GM23338 (cell line): ENCODE measurements around the gene ZDHHC6. TPM values are rescaled to one million over a fixed set of nuclear protein-coding genes. Genes with fewer than 3 reads are reported as not detected.
"Not testable (repeated sequence)": the region's sequence is repeated elsewhere in the genome, so short reads cannot be mapped to it uniquely, and the experiment has no call there.

Experiments used
- ATAC-seq: fragments of 200-7000 bp; cut with Tn5 transposase; 3 replicates; pipeline ENCODE4 v1.9.1; 2020
- DNase-seq: peaks from one replicate; pipeline ENCODE4 v3.0.0-alpha.2; 2015; ENCODE audit warnings: low spot score
- H2AFZ ChIP-seq: fragments of 200-600 bp; sonication (generic); 2 replicates; pipeline ENCODE4 v1.8.0; 2016; ENCODE audit warnings: antibody characterized with exemption, mild to moderate bottlenecking, moderate library complexity
- H3F3A ChIP-seq: fragments of 200-600 bp; sonication (generic); replicated peaks from 2 replicates; pipeline ENCODE4 v1.8.0; 2017; ENCODE audit warnings: antibody characterized with exemption, mixed run types, low read depth
- H3K27ac ChIP-seq: fragments of 200-600 bp; sonication (generic); 2 replicates; pipeline ENCODE4 v1.6.1; 2016; ENCODE audit warnings: low read depth
- H3K27me3 ChIP-seq: fragments of 200-600 bp; sonication (generic); 2 replicates; pipeline ENCODE4 v1.8.0; 2016; ENCODE audit warnings: mild to moderate bottlenecking, mixed run types, moderate library complexity; ENCODE audit not compliant: insufficient read depth
- H3K36me3 ChIP-seq: fragments of 200-600 bp; sonication (generic); 2 replicates; pipeline ENCODE4 v1.8.0; 2016; ENCODE audit warnings: mild to moderate bottlenecking; ENCODE audit not compliant: insufficient read depth
- H3K4me1 ChIP-seq: fragments of 200-600 bp; sonication (generic); 2 replicates; pipeline ENCODE4 v1.8.0; 2016; ENCODE audit warnings: mild to moderate bottlenecking, moderate library complexity; ENCODE audit not compliant: insufficient read depth
- H3K4me2 ChIP-seq: fragments of 200-600 bp; sonication (generic); 2 replicates; pipeline ENCODE4 v1.7.1; 2017; ENCODE audit warnings: mixed run types
- H3K4me3 ChIP-seq: fragments of 200-600 bp; sonication (generic); 2 replicates; pipeline ENCODE4 v1.6.1; 2016; ENCODE audit warnings: mixed run types
- H3K79me2 ChIP-seq: fragments of 200-600 bp; sonication (generic); replicated peaks from 2 replicates; pipeline ENCODE4 v1.8.0; 2017; ENCODE audit warnings: mild to moderate bottlenecking; ENCODE audit not compliant: insufficient read depth
- H3K9me2 ChIP-seq: fragments of 200-600 bp; sonication (generic); 2 replicates; pipeline ENCODE4 v1.8.0; 2017; ENCODE audit not compliant: insufficient read depth
- H4K20me1 ChIP-seq: fragments of 200-600 bp; sonication (generic); replicated peaks from 2 replicates; pipeline ENCODE4 v1.8.0; 2017; ENCODE audit warnings: mild to moderate bottlenecking; ENCODE audit not compliant: insufficient read depth
- H3K27ac Mint-ChIP-seq: 2 replicates; pipeline ENCODE4 v1.8.0; 2020; ENCODE audit warnings: inconsistent platforms, mild to moderate bottlenecking, moderate library complexity, mixed read lengths
- H3K27me3 Mint-ChIP-seq: 3 replicates; pipeline ENCODE4 v1.8.0; 2022; ENCODE audit warnings: low read depth, mild to moderate bottlenecking, moderate library complexity, mixed read lengths, inconsistent platforms; ENCODE audit not compliant: insufficient read depth, poor library complexity
- H3K36me3 Mint-ChIP-seq: 3 replicates; pipeline ENCODE4 v1.8.0; 2021; ENCODE audit warnings: low read depth, mild to moderate bottlenecking, inconsistent platforms, moderate library complexity, mixed read lengths
- H3K4me1 Mint-ChIP-seq: 3 replicates; pipeline ENCODE4 v1.8.0; 2020; ENCODE audit warnings: mild to moderate bottlenecking, inconsistent platforms, mixed read lengths
- H3K4me3 Mint-ChIP-seq: 3 replicates; pipeline ENCODE4 v1.8.0; 2021; ENCODE audit warnings: moderate library complexity, mild to moderate bottlenecking, inconsistent platforms, mixed read lengths
- H3K9me3 Mint-ChIP-seq: 3 replicates; pipeline ENCODE4 v1.8.0; 2020; ENCODE audit warnings: moderate library complexity, mild to moderate bottlenecking, inconsistent platforms, mixed read lengths
- CREB1 ChIP-seq: fragments of 250-450 bp; sonication (Bioruptor Pico); IDR thresholded peaks from 2 replicates; pipeline ENCODE4 v1.5.0; 2020; ENCODE audit warnings: low read depth, mild to moderate bottlenecking, moderate library complexity
- CTCF ChIP-seq, 2 experiments: fragments of 200-600 bp in 1 of 2; sonication (generic) in 1 of 2; conservative IDR thresholded peaks; 2 replicates each; pipeline versions ENCODE4 v1.5.1 to v1.6.1; 2016 to 2017; ENCODE audit warnings: antibody characterized with exemption in 2 of 2, low read depth in 2 of 2, mild to moderate bottlenecking in 2 of 2, moderate library complexity in 1 of 2
- ETS1 ChIP-seq: IDR thresholded peaks from 2 replicates; pipeline ENCODE4 v1.6.1; 2016; ENCODE audit warnings: antibody characterized with exemption
- EZH2 ChIP-seq: fragments of 200-600 bp; sonication (generic); IDR thresholded peaks from one replicate; pipeline ENCODE4 v1.8.0; 2017; ENCODE audit warnings: antibody characterized with exemption, mild to moderate bottlenecking, low read depth; ENCODE audit not compliant: unreplicated experiment
- REST ChIP-seq: IDR thresholded peaks from one replicate; pipeline ENCODE4 v1.6.1; 2018; ENCODE audit warnings: antibody characterized with exemption; ENCODE audit not compliant: unreplicated experiment
- STAT1 ChIP-seq: IDR thresholded peaks from one replicate; pipeline ENCODE4 v1.6.1; 2016; ENCODE audit warnings: antibody characterized with exemption; ENCODE audit not compliant: unreplicated experiment
- ZNF114 ChIP-seq: fragments of 250-450 bp; sonication (Bioruptor Pico); IDR thresholded peaks from 2 replicates; pipeline ENCODE4 v1.5.0; 2020; ENCODE audit warnings: mild to moderate bottlenecking, moderate library complexity
- ZNF462 ChIP-seq: fragments of 250-450 bp; sonication (Bioruptor Pico); IDR thresholded peaks from 2 replicates; pipeline ENCODE4 v1.5.0; 2020; ENCODE audit warnings: mild to moderate bottlenecking, moderate library complexity
- polyA plus RNA-seq: library from polyadenylated mRNA; unstranded; fragments of >200 nt; fragmentation: Nextera tagmentation; extraction: Ambion mirVana; gene quantifications from 2 replicates; pipeline ENCODE4 v1.2.1, GENCODE V29; 2016
- total RNA-seq: library from RNA; depleted of rRNA; stranded (reverse); fragments of >200 nt; shearing (Covaris generic); gene quantifications from 2 replicates; pipeline ENCODE4 v1.2.3, GENCODE V29; 2014

ZDHHC6 gene
- total and polyA plus RNA-seq, 2 experiments from 2014 or later, result 24.6 to 33.7 TPM

- Mint-ChIP-seq H3K4me1 (no peaks in the 10 kb centered on the region), H3K4me3 (no peak overlapping the region), H3K36me3 (peaks cover 38% of the 10 kb centered on the region), H3K27ac (no peak overlapping the region), H3K27me3 (no peaks in the 10 kb centered on the region), H3K9me3 (peaks cover 3% of the 10 kb centered on the region; the same call in 1 of the 3 replicates)
- Histone ChIP-seq H3K36me3 (peaks cover 15% of the 10 kb centered on the region; the same call in 1 of the 2 replicates), H4K20me1 (no peaks in the 10 kb centered on the region), H3K27me3 (no peaks in the 10 kb centered on the region), H3K79me2 (no peaks in the 10 kb centered on the region), H3K4me1 (no peaks in the 10 kb centered on the region), H3F3A (no peaks in the 10 kb centered on the region), H3K4me3 (no peak overlapping the region), H2AFZ (no peak overlapping the region), H3K9me2 (no peaks in the 10 kb centered on the region), H3K4me2 (no peak overlapping the region), H3K27ac (no peak overlapping the region)
- TF ChIP-seq EZH2, result no peak
- no peak for TF ChIP-seq ETS1
- TF ChIP-seq STAT1, result no peak
- no peak for TF ChIP-seq CREB1 (CRISPR knock-in tag)
- TF ChIP-seq ZNF462 (CRISPR knock-in tag), result no peak
- no peak for TF ChIP-seq REST
- TF ChIP-seq CTCF (conservative IDR thresholded peaks at IDR 0.05; ENCODE audit: low read depth in 2 of 2), result no peak
- TF ChIP-seq ZNF114 (CRISPR knock-in tag), result no peak
- no peak for DNase-seq
- ATAC-seq, result no peak
These were observed 18.7 kb upstream of the ZDHHC6 start for GRCh38 chr10:112465299-112465883.

GRCh38 chr10:112464074-112464473 is 17.4 kb upstream of the ZDHHC6 start:
- H3K4me2 ChIP-seq, H2AFZ ChIP-seq, H3K27me3 Mint-ChIP-seq, H3K9me3 Mint-ChIP-seq, H3K4me1 ChIP-seq, H3K27ac ChIP-seq, H3K9me2 ChIP-seq, H3F3A ChIP-seq, H3K4me3 Mint-ChIP-seq, ATAC-seq, H3K27me3 ChIP-seq, H3K4me1 Mint-ChIP-seq, H3K79me2 ChIP-seq, H4K20me1 ChIP-seq, DNase-seq, H3K27ac Mint-ChIP-seq, H3K4me3 ChIP-seq: not testable (repeated sequence)
- peaks cover 38% of the 10 kb centered on the region for H3K36me3 Mint-ChIP-seq
- H3K36me3 ChIP-seq, result peaks cover 15% of the 10 kb centered on the region; the same call in 1 of the 2 replicates
